HG02973 (cell line): Measurements from ENCODE around the gene ZNF382.

Experiments used
- ATAC-seq: cut with Tn5 transposase; IDR thresholded peaks from one replicate; pipeline ENCODE4 v1.9.1; 2021; ENCODE audit warnings: moderate library complexity; ENCODE audit not compliant: unreplicated experiment

ZNF382 gene

GRCh38 chr19:36674201-36674600, 69.1 kb downstream of the ZNF382 start:
- no peak for ATAC-seq

GRCh38 chr19:36679455-36679854, 74.3 kb downstream of the ZNF382 start:
- no peak for ATAC-seq
